HG03469 (cell line): ENCODE results near the gene KRTAP25-1.

Experiments
- ATAC-seq: cut with Tn5 transposase; IDR thresholded peaks from one replicate; pipeline ENCODE4 v1.9.1; 2021; ENCODE audit warnings: mild to moderate bottlenecking, moderate library complexity, moderate number of reproducible peaks; ENCODE audit not compliant: unreplicated experiment

Gene KRTAP25-1, protein sequence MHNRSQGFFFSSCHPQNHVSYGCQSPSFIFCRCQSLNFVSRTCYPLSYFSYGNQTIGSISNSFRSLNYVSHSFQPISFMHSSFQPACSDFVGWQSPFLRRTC

DNA sequence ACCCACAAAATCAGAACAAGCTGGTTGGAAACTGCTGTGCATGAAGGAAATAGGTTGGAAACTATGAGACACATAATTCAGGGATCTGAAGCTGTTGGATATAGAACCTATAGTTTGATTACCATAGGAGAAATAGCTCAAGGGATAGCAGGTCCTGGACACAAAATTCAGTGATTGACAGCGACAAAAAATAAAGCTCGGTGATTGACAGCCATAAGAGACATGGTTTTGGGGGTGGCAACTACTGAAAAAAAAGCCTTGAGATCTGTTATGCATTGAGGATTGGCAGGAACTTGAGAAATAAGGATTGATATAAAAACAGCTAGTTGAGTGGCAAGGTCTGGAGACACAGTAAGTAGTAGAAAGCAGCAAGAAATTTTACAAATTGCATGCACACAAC, at the start of gene KRTAP25-1:
TSS of gene KRTAP25-1 (minus strand) at position 300 of the 400 bp plus-strand sequence. CDS start at position 276, 24 bp downstream.
- no peak for ATAC-seq

DNA sequence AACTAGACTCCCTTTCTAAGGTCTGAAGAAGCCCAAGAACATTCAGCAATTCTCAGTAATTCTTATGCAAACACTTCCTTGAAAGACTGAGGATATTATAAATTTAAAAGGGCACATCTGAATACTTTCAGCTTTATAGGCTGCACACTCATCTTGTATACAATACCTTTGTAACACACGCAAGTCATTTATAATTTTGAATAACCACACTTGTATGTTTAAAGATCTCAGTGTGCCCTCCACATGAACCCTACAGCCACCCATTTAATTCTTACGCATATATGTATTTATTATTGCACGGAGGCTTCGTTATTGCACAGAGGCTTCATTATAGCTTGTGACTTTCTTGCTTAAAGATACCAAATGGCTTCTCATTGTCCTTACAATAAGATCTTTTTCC, 49.4 kb upstream of the KRTAP25-1 start:
- no peak for ATAC-seq

GRCh38 chr21:30337772-30338171, 48.5 kb upstream of the KRTAP25-1 start:
- no peak for ATAC-seq

DNA sequence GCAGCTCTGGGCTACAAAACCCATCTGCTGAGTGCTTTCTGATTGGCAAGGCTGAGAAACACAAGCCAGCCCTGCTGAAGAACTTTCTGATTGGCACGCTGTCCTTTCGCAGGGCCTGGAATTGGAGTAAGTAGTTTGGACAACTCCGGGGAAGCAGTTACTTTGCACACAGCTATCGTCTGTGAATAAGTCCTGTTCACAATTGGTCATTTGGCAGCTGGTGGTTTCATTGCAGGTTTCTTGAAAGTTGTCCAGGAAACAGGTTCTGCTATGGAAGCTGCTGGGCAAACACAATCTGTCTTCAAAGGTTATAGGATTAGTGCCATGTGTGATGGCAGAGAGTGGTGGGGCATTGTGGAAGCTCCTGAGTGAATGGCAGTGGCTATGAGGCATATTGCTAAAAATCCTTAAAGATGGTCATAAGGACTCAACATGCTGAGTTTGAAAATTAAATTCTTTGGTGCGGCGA, 48.0 kb upstream of the KRTAP25-1 start, which contains the start of gene KRTAP27-1:
TSS of gene KRTAP27-1 (minus strand) at position 419 of the 469 bp plus-strand sequence. CDS start at position 393, 26 bp downstream.
- ATAC-seq: no peak

DNA sequence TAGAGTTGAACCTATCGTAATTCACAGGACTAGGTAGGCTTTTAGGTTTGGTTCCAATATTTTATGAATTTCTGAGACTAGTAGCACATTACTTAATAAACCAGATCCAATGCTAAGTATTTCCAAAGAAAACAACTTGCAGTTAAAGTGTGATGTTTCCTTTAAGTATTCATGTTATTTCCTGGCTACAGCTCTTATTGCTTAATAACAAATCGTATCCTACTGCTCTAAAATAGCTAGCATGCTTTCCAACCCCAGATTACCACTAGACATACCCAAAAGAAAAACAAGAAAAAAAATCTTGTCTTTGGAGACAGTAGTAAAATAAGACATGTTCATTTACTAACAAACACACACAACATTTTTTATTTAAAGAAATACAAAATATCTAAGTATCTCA, 47.3 kb upstream of the KRTAP25-1 start:
- ATAC-seq: no peak

GRCh38 chr21:30333736-30334135, 44.4 kb upstream of the KRTAP25-1 start:
- no peak for ATAC-seq

DNA sequence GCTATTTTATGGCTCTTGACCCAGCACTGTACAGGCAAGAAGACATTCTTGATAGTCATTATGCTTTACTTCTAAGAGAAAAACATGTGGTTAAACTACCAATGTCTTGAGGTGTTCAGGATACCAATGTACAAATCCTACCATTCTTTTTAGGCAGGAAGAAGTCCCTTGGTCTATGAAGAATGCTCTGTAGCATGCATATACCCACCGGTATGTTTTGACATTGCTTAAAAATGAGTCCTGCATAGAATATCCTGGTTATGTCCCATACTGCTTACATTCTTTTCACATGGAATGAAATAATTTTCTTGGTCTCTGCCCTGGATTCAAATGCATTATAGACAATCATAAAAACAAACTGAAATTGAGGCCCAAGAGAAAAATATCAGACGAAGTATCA, 43.4 kb upstream of the KRTAP25-1 start:
- no peak for ATAC-seq

GRCh38 chr21:30329203-30329875, 40.0 kb upstream of the KRTAP25-1 start:
- no peak for ATAC-seq

DNA sequence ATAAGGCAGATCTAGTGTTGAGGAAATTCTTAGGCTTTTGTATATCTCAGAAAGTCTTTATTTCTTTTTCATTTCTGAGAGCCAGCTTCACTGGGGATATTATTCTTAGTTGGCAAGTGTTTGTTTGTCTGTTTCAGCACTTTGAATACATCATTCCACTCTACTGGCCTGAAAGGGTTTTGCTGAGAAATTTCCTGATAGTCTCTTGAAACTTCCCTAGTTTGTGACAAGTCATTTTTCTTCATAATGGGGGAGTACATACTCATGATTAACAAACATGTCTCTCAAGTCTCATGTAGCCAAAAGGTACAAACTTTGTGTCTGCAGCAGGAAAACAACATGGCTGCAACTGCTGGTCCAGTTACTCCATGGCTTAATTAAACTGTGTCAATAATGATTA, 37.1 kb upstream of the KRTAP25-1 start:
- no peak for ATAC-seq

DNA sequence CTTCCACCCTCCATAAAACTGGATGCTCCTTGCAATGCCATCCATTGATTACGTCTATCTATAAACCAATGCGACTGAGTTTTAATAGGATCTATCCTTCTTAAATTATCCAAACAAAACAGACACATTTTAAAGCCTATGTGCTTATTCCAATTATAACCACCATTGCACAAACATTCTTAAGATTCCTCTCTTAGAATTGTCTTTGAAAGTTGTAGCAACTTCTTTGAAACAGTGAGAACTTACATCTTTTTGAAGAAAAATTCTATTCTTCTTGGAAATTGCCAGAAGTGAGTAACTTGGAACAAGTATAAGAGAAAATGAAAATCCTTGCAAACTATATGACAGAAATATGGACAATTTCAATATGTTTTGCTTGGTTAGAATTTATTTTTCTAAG, 30.9 kb upstream of the KRTAP25-1 start, which contains the start of gene KRTAP26-1:
TSS of gene KRTAP26-1 (minus strand) at position 101 of the 400 bp plus-strand sequence. CDS start 280 bp downstream, outside the sequence.
- ATAC-seq: no peak

DNA sequence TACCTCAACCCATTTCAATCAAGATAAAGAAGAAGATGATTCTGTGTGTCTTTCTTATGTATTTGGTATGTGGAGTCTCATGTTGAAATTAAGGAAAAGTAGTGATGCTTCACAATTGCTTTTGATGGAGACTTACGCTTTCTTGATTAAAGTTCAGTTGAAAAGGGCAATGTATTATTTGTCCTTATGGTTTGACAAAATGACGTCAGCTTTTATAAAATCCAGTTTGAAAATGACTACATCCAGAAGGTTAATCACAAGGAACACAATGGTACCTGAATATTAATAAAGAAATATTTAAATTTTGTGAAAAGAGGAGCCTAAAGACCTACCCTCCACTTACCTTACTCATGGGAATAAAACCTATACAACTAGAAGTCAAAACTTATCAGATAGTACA, 26.4 kb upstream of the KRTAP25-1 start:
- ATAC-seq: no peak

DNA sequence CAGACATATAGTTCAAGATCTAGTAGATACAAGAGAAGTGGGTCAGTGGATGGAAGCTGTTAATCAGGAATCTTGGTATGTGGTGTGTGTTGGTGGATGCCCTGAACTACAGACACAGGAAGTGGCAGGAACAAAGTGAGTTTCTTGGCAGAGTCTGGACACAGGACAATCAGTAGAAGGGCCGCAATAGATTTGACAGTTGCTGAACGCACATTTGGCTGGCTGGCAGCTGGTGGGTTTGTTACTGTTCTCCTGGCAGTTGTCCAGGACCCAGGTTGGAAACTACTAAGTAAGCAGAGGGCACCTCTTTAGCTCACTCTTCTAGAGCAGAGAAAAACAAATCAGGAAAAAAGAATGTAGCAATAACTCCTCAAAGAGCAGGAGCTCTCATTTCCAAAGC, 17.6 kb upstream of the KRTAP25-1 start:
- ATAC-seq: no peak

DNA sequence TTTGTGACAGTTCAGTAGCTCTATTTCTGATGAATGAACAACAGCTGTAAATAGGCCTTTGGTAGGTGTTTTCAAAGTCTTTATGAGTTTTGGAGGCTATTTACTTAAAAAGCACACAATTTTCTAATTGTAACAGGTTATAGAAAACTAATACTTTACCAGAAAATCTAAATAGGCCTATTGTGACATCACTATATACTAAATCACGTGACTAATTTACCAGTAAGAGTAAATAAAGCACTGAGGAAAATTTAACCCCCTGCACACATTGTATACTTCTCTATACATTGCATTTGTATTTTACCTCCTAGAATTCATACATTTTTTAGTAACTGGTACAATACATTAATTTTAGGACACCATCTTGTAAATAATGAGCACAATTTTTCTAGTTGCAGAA, 15.8 kb upstream of the KRTAP25-1 start:
- no peak for ATAC-seq

- no peak for ATAC-seq
These were observed 6.5 kb downstream of the KRTAP25-1 start, which contains the start of gene KRTAP24-1 for GRCh38 chr21:30282850-30283249. TSS of gene KRTAP24-1 (minus strand) at chr21:30282950. CDS start at chr21:30282932, 18 bp downstream.

- no peak for ATAC-seq
These were observed 17.7 kb downstream of the KRTAP25-1 start for GRCh38 chr21:30271611-30272010.

GRCh38 chr21:30271156-30271555, 18.2 kb downstream of the KRTAP25-1 start:
- ATAC-seq: no peak

GRCh38 chr21:30269803-30270530, 19.3 kb downstream of the KRTAP25-1 start:
- no peak for ATAC-seq

GRCh38 chr21:30268608-30269197, 20.6 kb downstream of the KRTAP25-1 start:
- ATAC-seq: no peak

- no peak for ATAC-seq
These were observed 31.5 kb downstream of the KRTAP25-1 start for GRCh38 chr21:30257773-30258172.

GRCh38 chr21:30256100-30256499, 33.2 kb downstream of the KRTAP25-1 start:
- ATAC-seq: no peak

GRCh38 chr21:30255679-30256078, 33.6 kb downstream of the KRTAP25-1 start:
- ATAC-seq: no peak
